Loucy (cell line): ENCODE data around the gene SAXO1.

Experiments
- CTCF ChIP-seq: fragments of 200-600 bp; sonication (generic); conservative IDR thresholded peaks from 2 replicates; pipeline ENCODE4 v1.5.1; 2014; ENCODE audit warnings: mild to moderate bottlenecking, antibody characterized with exemption, low read length
- EZH2phosphoT487 ChIP-seq: fragments of 200-600 bp; IDR thresholded peaks from 2 replicates; pipeline ENCODE4 v1.6.1; 2018; ENCODE audit warnings: antibody characterized with exemption, mild to moderate bottlenecking, moderate library complexity, borderline replicate concordance

GRCh38 chr9:18925880-18926279 lies 107.1 kb downstream of the SAXO1 start:
- TF ChIP-seq CTCF (no peak), EZH2phosphoT487 (no peak)
